ENCODE data around the gene SDF4.

SDF4 gene

DNA sequence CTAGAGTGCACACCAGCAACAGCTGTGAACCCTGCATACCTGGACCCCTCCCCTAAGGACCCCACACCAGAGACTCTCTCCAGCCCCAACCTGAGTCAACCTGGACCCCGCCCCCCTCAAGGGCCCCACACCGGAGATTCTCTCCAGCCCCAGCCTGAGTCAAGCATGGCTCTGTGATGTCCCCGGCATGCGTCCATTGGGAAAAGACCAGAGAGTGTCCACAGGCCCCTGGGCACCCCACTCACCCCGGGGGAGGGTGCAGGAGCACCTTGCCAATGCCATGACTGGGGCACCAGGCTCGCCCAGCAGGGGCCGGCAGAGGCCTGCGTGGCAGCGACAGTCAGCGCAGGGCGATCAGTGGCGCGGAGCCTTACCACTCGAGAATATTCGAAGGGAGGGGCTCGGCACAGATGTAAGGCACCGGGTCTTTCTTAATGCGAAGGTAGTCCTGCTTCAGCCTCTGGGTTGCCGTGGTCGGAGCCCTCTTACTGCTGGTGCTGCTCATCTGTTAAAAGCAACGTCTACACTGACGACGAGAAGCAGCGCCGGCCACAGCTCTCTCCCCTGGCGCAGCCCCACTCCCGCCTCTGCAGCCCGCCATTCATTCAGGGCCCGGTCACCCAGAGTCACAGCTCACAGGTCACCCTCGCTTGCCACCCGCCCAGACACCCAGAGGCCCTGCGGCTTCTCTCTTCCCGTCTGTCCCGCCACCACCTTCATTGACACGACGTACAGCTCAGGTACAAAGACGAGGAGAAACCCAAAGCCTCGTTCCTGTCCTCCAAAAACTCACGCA lies 35.9 kb upstream of the SDF4 start:
- H3K4me3 ChIP-seq (ENCODE audit: low read length), result no peak overlapping the region
- no peak for TF ChIP-seq ZNF274 (IDR thresholded peaks at IDR 0.05; ENCODE audit: low read depth, low read length)

DNA sequence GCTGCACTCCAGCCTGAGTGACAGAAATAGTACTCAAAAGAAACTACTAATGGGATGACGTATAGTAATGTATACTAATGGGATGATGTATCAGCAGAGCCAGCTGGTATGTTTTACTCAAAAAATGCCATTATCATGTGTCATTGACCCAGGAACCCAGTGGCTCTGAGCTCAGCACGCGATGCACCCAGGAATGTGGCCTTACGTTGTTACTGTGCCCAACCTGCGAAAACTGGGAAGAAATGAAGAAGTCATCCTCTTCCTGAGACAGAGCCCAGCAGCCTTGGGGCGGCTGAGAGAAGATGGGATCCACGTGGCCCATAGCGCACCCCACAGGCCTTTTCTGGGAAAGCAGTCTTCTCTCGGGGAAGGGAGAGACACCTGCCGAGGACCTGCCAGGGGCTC lies 33.1 kb upstream of the SDF4 start:
- no peak overlapping the region for H3K4me3 ChIP-seq (ENCODE audit: low read length)
- no peak for TF ChIP-seq ZNF274 (IDR thresholded peaks at IDR 0.05; ENCODE audit: low read depth, low read length)

DNA sequence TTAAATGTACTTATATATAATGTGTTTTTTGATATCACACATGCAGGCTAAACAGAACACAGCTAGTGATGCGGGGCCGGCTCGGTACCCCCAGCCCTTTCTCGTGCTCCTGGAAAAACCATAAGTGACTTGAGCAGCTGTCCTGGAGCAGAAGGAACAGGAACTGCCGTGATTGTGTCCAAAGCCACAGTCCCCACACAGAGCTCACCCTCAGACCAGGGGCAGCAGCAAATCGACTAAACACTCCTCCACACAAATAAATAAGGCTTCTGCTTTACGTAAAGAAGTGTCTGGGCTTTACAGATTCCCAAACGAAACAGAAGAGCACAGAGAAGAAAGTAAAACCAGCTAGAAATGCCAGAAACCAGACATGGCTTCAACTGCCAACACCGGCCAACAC lies 32.2 kb upstream of the SDF4 start:
- H3K4me3 ChIP-seq (ENCODE audit: low read length), result no peak overlapping the region
- TF ChIP-seq ZNF274 (IDR thresholded peaks at IDR 0.05; ENCODE audit: low read depth, low read length), result no peak

DNA sequence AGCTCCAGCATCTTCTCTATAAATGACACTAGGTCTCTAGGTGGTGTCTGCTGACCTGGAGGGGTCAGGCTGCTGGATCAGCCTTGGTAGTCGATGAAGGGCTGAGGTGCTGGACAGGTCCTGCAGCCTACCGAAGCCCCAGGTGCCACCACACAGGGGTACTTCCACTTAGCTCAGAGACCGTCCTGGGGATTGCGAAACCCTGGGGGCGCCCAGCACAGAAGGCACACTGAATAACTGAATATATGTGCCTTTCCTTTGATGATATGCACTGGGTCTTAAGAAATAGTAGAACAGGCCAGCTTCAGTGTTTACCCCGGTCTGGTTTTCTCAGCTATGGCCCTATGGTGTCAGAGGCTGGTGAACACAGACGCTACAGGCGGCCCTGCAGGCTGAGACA lies 31.0 kb upstream of the SDF4 start:
- no peak overlapping the region for H3K4me3 ChIP-seq (ENCODE audit: low read length)
- TF ChIP-seq ZNF274 (IDR thresholded peaks at IDR 0.05; ENCODE audit: low read depth, low read length), result no peak

DNA sequence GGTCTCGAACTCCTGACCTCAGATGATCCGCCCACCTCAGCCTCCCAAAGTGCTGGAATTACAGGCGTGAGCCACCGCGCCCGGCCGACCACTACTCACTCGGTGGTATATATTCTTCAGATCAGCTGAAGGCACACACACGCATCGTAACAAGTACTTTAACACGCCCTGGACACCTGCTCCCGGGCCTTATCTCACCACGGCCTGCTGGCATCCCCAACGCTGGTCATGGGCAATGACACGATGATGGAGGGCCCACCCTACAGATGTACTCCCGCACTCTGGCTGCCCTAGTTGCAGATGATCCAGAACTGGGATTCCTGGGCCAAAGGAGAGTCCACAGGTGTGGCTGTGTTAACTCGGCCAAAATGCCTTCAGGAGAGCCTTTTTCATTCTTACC lies 30.3 kb upstream of the SDF4 start:
- no peak for TF ChIP-seq ZNF274 (IDR thresholded peaks at IDR 0.05; ENCODE audit: low read depth, low read length)
- H3K4me3 ChIP-seq (ENCODE audit: low read length), result no peak overlapping the region

DNA sequence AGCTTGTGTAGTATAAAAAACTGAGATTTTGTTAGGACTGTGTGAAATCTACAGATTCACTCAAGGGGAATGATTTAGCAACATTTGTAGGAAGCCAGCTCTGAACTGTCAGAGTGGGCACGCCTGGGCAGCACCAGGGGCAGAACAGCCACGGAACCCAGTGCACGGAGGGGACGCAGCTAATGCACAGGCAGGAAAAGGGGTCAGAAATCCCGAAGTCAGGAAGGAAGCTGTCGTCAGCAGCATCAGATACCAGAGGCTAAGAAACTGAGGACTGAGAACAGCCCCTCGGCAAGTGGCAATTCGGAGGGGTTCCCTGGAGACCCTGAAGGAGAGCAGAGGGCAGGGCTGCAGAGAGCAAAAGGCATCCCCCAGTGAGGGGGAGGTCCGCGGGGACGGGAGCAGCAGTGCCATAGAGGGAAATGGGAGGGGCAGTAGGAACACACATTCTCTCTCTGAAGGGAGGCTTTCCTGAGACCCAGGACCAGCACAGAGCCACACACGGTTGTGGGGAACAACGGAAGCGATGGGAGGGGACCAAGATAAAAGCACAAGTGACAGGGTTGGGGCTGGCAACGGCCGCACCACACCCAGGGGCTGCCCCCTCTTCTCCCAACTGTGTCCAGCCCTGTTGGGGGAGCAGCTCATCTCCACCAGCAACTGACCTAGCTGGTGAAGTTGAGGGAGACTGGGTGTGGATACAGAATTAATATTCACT lies 29.2 kb upstream of the SDF4 start:
- H3K4me3 ChIP-seq (ENCODE audit: low read length), result no peak overlapping the region
- TF ChIP-seq ZNF274 (IDR thresholded peaks at IDR 0.05; ENCODE audit: low read depth, low read length), result no peak

DNA sequence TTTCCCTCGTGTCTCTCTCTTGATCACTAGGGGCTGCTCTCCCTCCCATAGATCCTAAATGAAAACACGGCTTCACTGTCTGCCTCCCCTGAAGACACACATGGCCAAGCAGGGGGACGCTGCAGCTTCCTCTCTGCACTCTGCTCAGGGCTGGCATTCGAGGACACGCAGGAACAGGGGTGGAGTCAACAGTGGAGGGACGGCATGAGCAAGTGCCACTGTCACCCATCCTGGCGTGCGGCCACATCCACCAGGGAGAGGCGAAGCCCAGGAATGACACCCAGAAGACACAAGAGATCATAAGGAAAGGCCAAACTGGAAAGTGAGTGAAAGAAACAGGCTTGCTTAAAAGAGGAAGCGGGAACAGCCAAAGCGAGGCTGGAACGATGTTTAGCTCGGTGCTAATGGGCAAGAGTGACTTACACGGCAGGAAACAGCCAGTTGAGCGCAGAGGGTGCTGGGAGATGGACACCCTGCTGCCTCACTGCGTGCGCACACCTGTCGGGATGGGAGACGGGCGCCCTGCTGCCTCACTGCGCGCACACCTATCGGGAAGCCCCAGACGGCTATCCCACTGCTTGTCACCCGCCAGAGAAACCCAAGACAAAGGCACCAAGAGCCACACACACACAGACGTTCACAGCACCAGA lies 28.3 kb upstream of the SDF4 start:
- no peak overlapping the region for H3K4me3 ChIP-seq (ENCODE audit: low read length)
- TF ChIP-seq ZNF274 (IDR thresholded peaks at IDR 0.05; ENCODE audit: low read depth, low read length), result no peak

DNA sequence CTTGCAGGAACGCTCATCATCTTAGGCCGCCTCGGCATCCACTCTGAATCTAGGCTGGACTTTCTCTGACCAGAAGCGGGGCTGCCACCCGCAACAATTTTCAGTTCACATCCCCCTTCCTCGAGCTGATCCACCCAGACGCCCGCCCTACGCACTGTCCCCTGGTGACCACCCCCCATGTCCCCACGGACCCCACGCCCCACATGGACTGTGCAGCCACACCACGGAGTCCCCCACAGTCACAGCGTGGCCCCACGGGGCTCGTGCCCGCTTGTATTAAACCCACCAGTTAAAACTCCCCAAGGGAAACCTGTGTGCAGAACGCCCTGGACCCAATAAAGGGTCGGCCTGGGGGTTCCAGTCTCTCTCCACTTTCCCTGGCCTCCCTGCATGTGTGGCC lies 27.7 kb upstream of the SDF4 start:
- TF ChIP-seq ZNF274 (IDR thresholded peaks at IDR 0.05; ENCODE audit: low read depth, low read length), result no peak
- H3K4me3 ChIP-seq (ENCODE audit: low read length), result no peak overlapping the region

DNA sequence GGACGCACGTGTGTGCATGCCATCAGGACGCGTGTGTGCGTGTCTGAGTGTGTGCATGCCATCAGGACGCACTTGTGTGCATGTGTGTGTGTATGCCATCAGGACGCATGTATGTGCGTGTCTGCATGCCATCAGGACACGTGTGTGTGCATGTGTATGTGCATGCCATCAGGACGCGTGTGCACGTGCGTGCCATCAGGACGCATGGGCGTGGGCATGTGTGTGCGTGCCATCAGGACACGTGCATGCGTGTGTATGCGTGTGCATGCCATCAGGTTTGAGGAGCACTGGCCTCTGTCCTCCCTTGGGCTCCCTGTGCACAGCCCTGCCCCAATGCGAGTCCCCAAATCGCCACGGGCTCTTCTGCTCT lies 27.3 kb upstream of the SDF4 start:
- TF ChIP-seq ZNF274 (IDR thresholded peaks at IDR 0.05; ENCODE audit: low read depth, low read length), result no peak
- H3K4me3 ChIP-seq (ENCODE audit: low read length), result no peak overlapping the region

DNA sequence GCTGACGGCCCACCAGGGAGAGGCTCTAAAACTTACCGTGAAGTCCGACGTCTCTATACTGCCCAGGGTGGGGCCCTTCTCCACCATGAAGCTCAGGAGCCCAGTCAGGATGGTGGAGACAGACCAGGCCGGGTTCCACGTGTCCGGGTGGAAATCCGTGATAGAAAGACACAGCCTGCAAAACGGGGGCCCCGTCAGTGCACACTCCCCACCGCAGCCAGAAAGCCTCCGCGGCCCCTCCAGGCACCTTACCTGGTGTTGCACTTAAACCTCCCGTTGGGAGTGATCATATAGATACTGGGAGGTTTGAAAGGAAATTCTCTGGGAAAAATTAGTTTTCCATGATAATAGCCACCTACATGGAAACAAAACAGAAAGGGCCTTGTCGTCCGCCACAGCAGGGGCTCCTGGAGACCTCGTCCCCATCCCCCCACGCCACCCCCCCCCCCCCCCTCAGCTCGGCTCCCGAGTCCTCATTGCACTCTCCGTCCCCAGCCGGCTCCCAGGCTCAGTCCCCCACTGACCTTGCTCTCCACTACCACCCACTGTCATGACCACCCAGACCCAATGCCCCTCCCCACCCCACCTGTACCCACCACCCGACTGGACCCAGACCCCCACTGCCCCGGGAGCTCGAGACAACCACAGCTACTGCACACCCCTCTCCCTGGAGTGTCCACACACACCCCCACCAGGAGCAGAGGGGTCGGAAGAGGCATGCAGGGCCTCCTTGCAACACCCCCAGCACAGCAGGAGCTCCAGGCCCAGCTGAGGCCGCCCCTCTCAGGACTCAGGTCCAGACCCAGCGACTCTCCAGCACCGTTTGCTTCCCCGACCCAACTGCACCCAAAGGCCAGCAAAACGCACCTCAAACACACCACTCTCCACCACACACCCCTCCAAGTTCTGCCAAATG lies 25.4 kb upstream of the SDF4 start:
- no peak for TF ChIP-seq ZNF274 (IDR thresholded peaks at IDR 0.05; ENCODE audit: low read depth, low read length)
- H3K4me3 ChIP-seq (ENCODE audit: low read length), result no peak overlapping the region

DNA sequence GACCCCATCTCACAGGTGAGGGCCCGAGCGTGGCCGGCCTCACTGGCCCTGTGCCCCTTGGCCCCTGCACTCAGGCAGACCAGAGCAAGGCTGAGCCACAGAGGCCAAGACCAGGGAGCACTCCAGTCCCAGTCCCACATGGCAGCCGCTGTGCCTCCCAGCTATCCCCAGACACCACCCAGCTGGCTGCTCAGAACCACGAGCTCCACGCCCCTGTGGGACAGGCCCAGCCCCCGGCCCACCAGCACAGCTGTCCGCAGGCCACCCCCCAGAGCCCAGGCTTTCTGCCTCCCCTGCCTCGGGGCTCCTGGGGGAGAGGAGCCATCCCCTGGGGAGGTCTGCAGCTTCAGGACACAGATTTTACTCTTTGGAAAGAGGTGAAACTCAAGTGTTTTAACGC lies 23.8 kb upstream of the SDF4 start:
- TF ChIP-seq ZNF274 (IDR thresholded peaks at IDR 0.05; ENCODE audit: low read depth, low read length), result no peak
- no peak overlapping the region for H3K4me3 ChIP-seq (ENCODE audit: low read length)

DNA sequence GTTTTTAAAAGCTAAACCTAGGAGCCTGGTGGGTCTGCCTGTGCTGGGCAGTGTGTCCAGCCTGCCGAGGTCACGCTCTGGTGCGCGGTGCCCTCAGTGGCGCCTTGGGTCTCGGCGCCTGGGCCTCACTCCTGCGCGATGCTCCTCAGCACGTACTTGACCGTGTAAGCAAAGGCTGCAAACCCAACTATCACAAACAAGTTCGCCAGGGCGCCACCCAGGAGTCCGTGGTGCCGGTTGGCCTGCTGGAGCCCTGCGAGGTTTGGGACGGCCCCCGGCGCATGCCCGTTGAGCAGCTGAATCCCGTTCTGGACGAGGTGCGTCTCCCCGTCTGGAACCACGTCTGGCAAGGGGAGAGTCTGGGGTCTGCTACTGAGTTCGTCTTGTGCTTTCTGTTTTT lies 23.3 kb upstream of the SDF4 start:
- H3K4me3 ChIP-seq (ENCODE audit: low read length), result no peak overlapping the region
- no peak for TF ChIP-seq ZNF274 (IDR thresholded peaks at IDR 0.05; ENCODE audit: low read depth, low read length)

DNA sequence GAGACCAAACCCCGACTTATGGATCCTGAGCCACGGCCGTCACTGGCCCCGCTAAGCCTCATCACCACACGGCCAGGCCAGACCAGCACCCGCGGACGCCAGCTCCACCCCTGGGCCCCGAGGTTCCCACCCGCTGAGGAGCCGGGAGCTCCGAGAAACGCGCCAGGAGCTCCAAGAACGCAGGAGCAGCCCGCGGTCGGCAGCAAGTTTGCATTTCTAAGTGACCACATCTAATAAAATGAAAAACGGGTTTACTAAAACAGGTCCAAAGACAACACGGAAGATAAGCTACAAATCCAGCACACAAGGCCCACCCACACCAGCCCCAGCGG lies 22.8 kb upstream of the SDF4 start:
- no peak overlapping the region for H3K4me3 ChIP-seq (ENCODE audit: low read length)
- TF ChIP-seq ZNF274 (IDR thresholded peaks at IDR 0.05; ENCODE audit: low read depth, low read length), result no peak

DNA sequence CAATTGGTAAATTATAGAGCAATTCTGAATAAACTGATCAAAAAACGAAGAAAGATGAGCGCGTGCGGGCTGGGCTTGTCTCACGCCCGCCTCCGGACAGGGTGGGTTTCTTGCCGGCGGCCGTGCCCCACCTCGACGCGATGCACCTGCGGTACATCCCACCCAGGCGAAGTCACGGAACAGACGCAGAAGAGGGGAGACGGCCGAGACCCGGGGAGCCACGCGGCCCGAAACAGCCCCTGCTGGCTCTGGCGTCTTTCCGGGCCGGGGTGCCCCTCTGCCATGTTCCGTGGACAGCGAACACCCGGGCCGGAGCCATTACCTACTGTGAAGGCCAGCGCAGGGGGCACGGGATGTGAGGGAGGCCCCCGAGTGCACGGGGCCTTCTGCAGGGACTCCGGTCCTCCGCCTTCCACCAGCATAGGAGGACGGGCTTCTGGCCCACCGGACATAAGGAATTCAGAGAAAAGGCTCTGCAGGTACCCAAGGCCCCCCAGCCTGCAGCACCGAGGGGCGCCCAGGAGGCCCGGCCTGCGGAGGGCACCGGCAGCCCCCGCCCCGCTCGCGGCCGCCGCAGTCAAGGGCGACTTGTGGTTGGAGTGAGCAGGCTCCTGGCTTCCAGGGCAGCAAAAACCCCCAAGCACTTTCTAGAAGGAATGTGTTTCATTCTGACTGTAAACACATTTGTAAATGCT lies 22.3 kb upstream of the SDF4 start:
- TF ChIP-seq ZNF274 (IDR thresholded peaks at IDR 0.05; ENCODE audit: low read depth, low read length), result no peak
- no peak overlapping the region for H3K4me3 ChIP-seq (ENCODE audit: low read length)

All from GM08714 (cell line).